Trophoblast cell (in vitro differentiated cells and primary cell): ENCODE measurements around the gene NOX4.
"Not testable (repeated sequence)": the region's sequence is repeated elsewhere in the genome, so short reads cannot be mapped to it uniquely, and the experiment has no call there.

Source experiments
- DNase-seq, 2 donors: peaks; one replicate each; pipeline ENCODE4 v3.0.0-alpha.2; 2016
- H2AFZ ChIP-seq: 2 replicates; pipeline ENCODE4 v1.6.1; 2013; ENCODE audit warnings: low read length, moderate library complexity, mild to moderate bottlenecking; ENCODE audit not compliant: insufficient read depth, poor library complexity
- H2AK5ac ChIP-seq: 2 replicates; pipeline ENCODE4 v1.6.1; 2013; ENCODE audit warnings: mild to moderate bottlenecking, low read length
- H2BK120ac ChIP-seq: 2 replicates; pipeline ENCODE4 v1.6.1; 2013; ENCODE audit warnings: low read length, mild to moderate bottlenecking, moderate library complexity; ENCODE audit not compliant: insufficient read depth, poor library complexity
- H2BK12ac ChIP-seq: 2 replicates; pipeline ENCODE4 v1.6.1; 2013; ENCODE audit warnings: mild to moderate bottlenecking, low read length, moderate library complexity
- H2BK5ac ChIP-seq: 2 replicates; pipeline ENCODE4 v1.6.1; 2013; ENCODE audit warnings: low read length, low read depth, moderate library complexity, mild to moderate bottlenecking; ENCODE audit not compliant: poor library complexity
- H3K14ac ChIP-seq: 2 replicates; pipeline ENCODE4 v1.6.1; 2013; ENCODE audit warnings: mild to moderate bottlenecking, low read length
- H3K18ac ChIP-seq: 2 replicates; pipeline ENCODE4 v1.6.1; 2013; ENCODE audit warnings: mild to moderate bottlenecking, low read length
- H3K23ac ChIP-seq: 2 replicates; pipeline ENCODE4 v1.6.1; 2013; ENCODE audit warnings: low read length
- H3K27ac ChIP-seq: 2 replicates; pipeline ENCODE4 v1.5.1; 2013; ENCODE audit warnings: low read depth, mild to moderate bottlenecking, inconsistent platforms, low read length, moderate library complexity
- H3K27me3 ChIP-seq: 2 replicates; pipeline ENCODE4 v1.6.1; 2013; ENCODE audit warnings: inconsistent platforms, mild to moderate bottlenecking, low read length, moderate library complexity; ENCODE audit not compliant: insufficient read depth
- H3K36me3 ChIP-seq, 2 experiments: 1 replicate in 1 of 2; 2 replicates in 1 of 2; pipeline ENCODE4 v1.6.1; 2013; ENCODE audit warnings: low read length in 2 of 2, mild to moderate bottlenecking in 2 of 2, moderate library complexity in 1 of 2; ENCODE audit not compliant: insufficient read depth in 2 of 2, control insufficient read depth in 1 of 2
- H3K4ac ChIP-seq: 2 replicates; pipeline ENCODE4 v1.6.1; 2013; ENCODE audit warnings: low read depth, mild to moderate bottlenecking, low read length, moderate library complexity
- H3K4me1 ChIP-seq, 2 experiments: 1 replicate in 1 of 2; 2 replicates in 1 of 2; pipeline ENCODE4 v1.6.1; 2013; ENCODE audit warnings: low read length in 2 of 2, mild to moderate bottlenecking in 2 of 2, moderate library complexity in 1 of 2; ENCODE audit not compliant: insufficient read depth in 2 of 2, control insufficient read depth in 1 of 2
- H3K4me2 ChIP-seq: 2 replicates; pipeline ENCODE4 v1.6.1; 2013; ENCODE audit warnings: inconsistent platforms, mild to moderate bottlenecking, low read length, moderate library complexity
- H3K4me3 ChIP-seq: 2 replicates; pipeline ENCODE4 v1.5.1; 2013; ENCODE audit warnings: mild to moderate bottlenecking, low read depth, low read length, inconsistent platforms
- H3K79me1 ChIP-seq: one replicate; pipeline ENCODE4 v1.6.1; 2013; ENCODE audit warnings: low read length
- H3K79me2 ChIP-seq: 2 replicates; pipeline ENCODE4 v1.6.1; 2013; ENCODE audit warnings: low read length, mild to moderate bottlenecking; ENCODE audit not compliant: control insufficient read depth, insufficient read depth, poor library complexity
- H3K9ac ChIP-seq: 2 replicates; pipeline ENCODE4 v1.6.1; 2013; ENCODE audit warnings: mild to moderate bottlenecking, low read length
- H3K9me3 ChIP-seq: 2 replicates; pipeline ENCODE4 v1.6.1; 2013; ENCODE audit warnings: low read depth, mild to moderate bottlenecking, control low read depth, inconsistent platforms, low read length; ENCODE audit not compliant: insufficient read depth
- H4K12ac ChIP-seq: 2 replicates; pipeline ENCODE4 v1.6.1; 2013; ENCODE audit warnings: low read depth, mild to moderate bottlenecking, low read length, moderate library complexity
- H4K8ac ChIP-seq: 2 replicates; pipeline ENCODE4 v1.6.1; 2013; ENCODE audit warnings: low read depth, mild to moderate bottlenecking, low read length, moderate library complexity
- H4K91ac ChIP-seq: one replicate; pipeline ENCODE4 v1.6.1; 2013; ENCODE audit warnings: low read depth, mild to moderate bottlenecking, low read length, moderate library complexity
- WGBS: extraction: QIAGEN DNeasy Blood & Tissue Kit; methylation state at CpG from one replicate; pipeline ENCODE4 v1.1.7; 2013; ENCODE audit warnings: missing lambda C conversion rate; ENCODE audit not compliant: insufficient read length, insufficient coverage; ENCODE audit errors: extremely low coverage; 5-methylcytosine and 5-hydroxymethylcytosine counted together

NOX4 gene

GRCh38 chr11:89337100-89337650 is 154.0 kb downstream of the NOX4 start:
- H2AFZ ChIP-seq, H4K12ac ChIP-seq, H2BK5ac ChIP-seq, H3K4me2 ChIP-seq, H4K91ac ChIP-seq, H3K9me3 ChIP-seq, H2BK12ac ChIP-seq, H3K18ac ChIP-seq, DNase-seq, H3K4me3 ChIP-seq, H3K79me1 ChIP-seq, H3K23ac ChIP-seq, H3K27ac ChIP-seq, H2AK5ac ChIP-seq, H2BK120ac ChIP-seq, H3K4ac ChIP-seq, H3K36me3 ChIP-seq, H4K8ac ChIP-seq, H3K4me1 ChIP-seq, H3K79me2 ChIP-seq, H3K27me3 ChIP-seq, H3K9ac ChIP-seq, H3K14ac ChIP-seq: not testable (repeated sequence)
- WGBS, result no CpG with 5 or more reads among the region's 4 CpGs

- not testable (repeated sequence) for H2BK5ac ChIP-seq, H4K12ac ChIP-seq, H4K91ac ChIP-seq, H3K18ac ChIP-seq, H3K9me3 ChIP-seq, H3K79me1 ChIP-seq, H3K4me2 ChIP-seq, H3K23ac ChIP-seq, H2AFZ ChIP-seq, H3K4ac ChIP-seq, H2BK120ac ChIP-seq, H2BK12ac ChIP-seq, H3K4me3 ChIP-seq, H3K9ac ChIP-seq, H2AK5ac ChIP-seq, H3K14ac ChIP-seq, H3K27me3 ChIP-seq, H4K8ac ChIP-seq, H3K79me2 ChIP-seq, H3K27ac ChIP-seq, H3K4me1 ChIP-seq, H3K36me3 ChIP-seq
- peak in 1 of 2 donors; percentile 51 for DNase-seq
- WGBS, result 100% methylated on average over 1 of the region's 1 CpG
Measured at GRCh38 chr11:89333704-89334103, 157.5 kb downstream of the NOX4 start.

- H3K4ac ChIP-seq, H3K9ac ChIP-seq, H2BK5ac ChIP-seq, H3K79me1 ChIP-seq, H3K4me1 ChIP-seq, H3K18ac ChIP-seq, H3K79me2 ChIP-seq, H4K91ac ChIP-seq, H4K8ac ChIP-seq, H2AFZ ChIP-seq, H3K4me2 ChIP-seq, H3K36me3 ChIP-seq, H3K14ac ChIP-seq, H4K12ac ChIP-seq, H2BK12ac ChIP-seq, H3K4me3 ChIP-seq, H3K9me3 ChIP-seq, DNase-seq, H2BK120ac ChIP-seq, H3K27ac ChIP-seq, H3K23ac ChIP-seq, H3K27me3 ChIP-seq, H2AK5ac ChIP-seq: not testable (repeated sequence)
- no CpG with 5 or more reads among the region's 4 CpGs for WGBS
Measured at GRCh38 chr11:89331940-89332339, 159.2 kb downstream of the NOX4 start.

GRCh38 chr11:89327885-89328284 is 163.3 kb downstream of the NOX4 start:
- no peaks in the 10 kb centered on the region for H3K27me3 ChIP-seq
- H3K9me3 ChIP-seq, result no peaks in the 10 kb centered on the region
- no peak overlapping the region for H2BK12ac ChIP-seq
- no peak overlapping the region for H4K12ac ChIP-seq
- H3K4me3 ChIP-seq, result no peak overlapping the region
- H3K4me1 ChIP-seq, result no peaks in the 10 kb centered on the region
- no peaks in the 10 kb centered on the region for H3K79me2 ChIP-seq
- H3K4ac ChIP-seq, result no peak overlapping the region
- no peak overlapping the region for H3K27ac ChIP-seq
- no peak overlapping the region for H4K91ac ChIP-seq
- H3K14ac ChIP-seq, result no peak overlapping the region
- H3K36me3 ChIP-seq, result no peaks in the 10 kb centered on the region
- no peak overlapping the region for H2BK5ac ChIP-seq
- no CpG with 5 or more reads among the region's 5 CpGs for WGBS
- no peak overlapping the region for H3K23ac ChIP-seq
- H3K9ac ChIP-seq, result no peak overlapping the region
- no peak overlapping the region for H4K8ac ChIP-seq
- H3K79me1 ChIP-seq, result no peaks in the 10 kb centered on the region
- no peak overlapping the region for H2BK120ac ChIP-seq
- peak; percentile 10 to 38 for DNase-seq
- no peak overlapping the region for H2AK5ac ChIP-seq
- no peak overlapping the region for H3K4me2 ChIP-seq
- no peak overlapping the region for H2AFZ ChIP-seq
- no peak overlapping the region for H3K18ac ChIP-seq
